Right hindlimb (tissue), 1 donor: ENCODE measurements around the gene GALNT14.
"Not testable (repeated sequence)": the region's sequence is repeated elsewhere in the genome, so short reads cannot be mapped to it uniquely, and the experiment has no call there.

Source experiments
- DNase-seq: peaks from one replicate; pipeline ENCODE4 v3.0.0-alpha.2; 2018

Gene GALNT14

GRCh38 chr2:31138037-31138962 is at the start of gene GALNT14:
Gene GALNT14 (minus strand): TSS chr2:31138440. CDS start chr2:31138086, 354 bp downstream.
- peak; percentile 61 for DNase-seq

- DNase-seq = no peak
These were observed 48.9 kb upstream of the GALNT14 start for GRCh38 chr2:31187166-31187565.

GRCh38 chr2:31183973-31184372 is 45.7 kb upstream of the GALNT14 start:
- not testable (repeated sequence) for DNase-seq

DNA sequence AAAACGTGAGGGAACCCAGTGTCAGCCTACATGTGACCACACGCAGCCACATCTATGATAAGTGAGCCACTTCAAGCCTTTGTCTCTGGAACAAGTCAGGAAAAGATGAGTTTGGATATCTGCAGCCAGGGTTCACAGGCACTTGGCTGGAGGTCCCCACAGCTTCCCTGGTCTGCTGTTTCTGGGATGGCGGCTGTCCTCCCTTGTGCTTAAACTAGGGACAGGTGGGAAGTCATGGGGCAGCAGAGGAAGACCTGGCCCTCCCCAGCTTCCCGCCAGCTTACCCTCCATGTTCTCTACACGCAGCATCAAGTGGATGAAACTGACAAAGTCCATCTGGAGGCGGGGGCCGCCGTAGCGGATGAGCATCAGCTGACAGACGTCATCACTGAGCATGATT is 38.5 kb upstream of the GALNT14 start:
- no peak for DNase-seq

DNA sequence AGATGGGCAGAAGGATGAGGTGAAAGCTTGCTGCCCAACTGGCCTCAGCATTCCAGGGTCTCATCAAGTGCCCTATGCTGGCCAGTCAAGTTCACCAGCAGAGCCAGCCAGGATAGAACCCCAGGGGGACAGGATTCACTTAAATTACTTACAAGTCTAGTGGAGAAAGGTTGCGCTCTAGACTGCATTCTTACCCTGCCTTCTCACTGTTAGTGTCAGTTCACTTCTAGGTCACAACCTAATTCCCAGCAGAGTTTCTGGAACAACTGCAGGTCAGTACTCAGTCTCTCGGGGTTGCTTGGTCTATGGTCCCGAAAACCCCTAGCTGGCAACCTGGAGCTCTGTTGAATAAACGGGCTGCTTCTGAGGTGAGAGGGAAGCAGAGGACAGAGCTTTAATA is 32.9 kb upstream of the GALNT14 start:
- DNase-seq = no peak

GRCh38 chr2:31170071-31170698 is 31.9 kb upstream of the GALNT14 start:
- peak; percentile 65 for DNase-seq

- DNase-seq = no peak
These were observed 30.1 kb upstream of the GALNT14 start for GRCh38 chr2:31168291-31168690.

DNA sequence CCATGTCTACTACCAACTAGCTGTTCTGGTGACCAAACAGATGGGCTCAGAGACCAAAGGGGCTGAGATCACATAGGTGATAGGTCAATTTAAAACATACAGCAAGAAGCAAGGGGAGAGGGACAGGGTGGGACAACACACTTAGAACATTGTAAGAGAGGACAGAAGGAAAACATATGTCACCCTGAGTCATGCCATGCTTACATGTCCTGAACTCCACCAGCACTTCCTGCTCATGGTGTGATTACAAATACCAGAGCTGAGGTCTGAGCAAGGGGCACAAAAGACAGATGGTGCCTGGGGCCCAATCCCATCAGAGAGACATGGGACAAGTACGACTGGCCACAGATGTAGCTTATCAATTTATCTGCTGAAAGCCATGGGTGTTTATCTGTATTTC is 28.7 kb upstream of the GALNT14 start:
- no peak for DNase-seq

DNA sequence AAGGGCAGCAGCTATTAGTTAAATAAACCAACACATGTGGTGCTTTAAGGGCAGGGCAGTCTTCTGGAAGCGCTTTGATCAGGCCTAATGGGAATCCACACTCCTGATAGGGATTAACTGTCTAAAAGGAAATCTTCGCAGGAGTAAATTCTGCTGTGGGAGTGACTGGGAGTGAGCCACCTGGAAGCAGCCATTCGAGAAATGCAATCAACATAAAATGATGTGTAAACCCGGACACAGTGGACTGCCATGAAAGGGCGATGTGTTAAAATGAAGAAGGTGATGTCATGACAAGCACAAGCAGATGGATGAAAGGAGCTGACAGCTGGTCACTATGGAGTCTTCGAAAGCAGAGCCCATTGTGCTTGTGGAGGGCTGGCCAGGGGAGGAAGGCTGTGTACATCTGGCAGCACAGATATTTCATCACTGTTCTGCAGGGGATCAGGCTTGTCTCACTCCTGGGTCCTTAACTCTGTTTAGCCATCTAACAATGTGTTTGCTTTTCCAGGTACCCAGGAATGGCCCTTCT is 24.8 kb upstream of the GALNT14 start:
- no peak for DNase-seq

- no peak for DNase-seq
These were observed 23.4 kb upstream of the GALNT14 start for GRCh38 chr2:31161637-31162036.

GRCh38 chr2:31151501-31151900 is 13.3 kb upstream of the GALNT14 start:
- DNase-seq = no peak

- no peak for DNase-seq
These were observed 12.0 kb upstream of the GALNT14 start for GRCh38 chr2:31150120-31150670.

GRCh38 chr2:31148514-31148913 is 10.3 kb upstream of the GALNT14 start:
- no peak for DNase-seq

DNA sequence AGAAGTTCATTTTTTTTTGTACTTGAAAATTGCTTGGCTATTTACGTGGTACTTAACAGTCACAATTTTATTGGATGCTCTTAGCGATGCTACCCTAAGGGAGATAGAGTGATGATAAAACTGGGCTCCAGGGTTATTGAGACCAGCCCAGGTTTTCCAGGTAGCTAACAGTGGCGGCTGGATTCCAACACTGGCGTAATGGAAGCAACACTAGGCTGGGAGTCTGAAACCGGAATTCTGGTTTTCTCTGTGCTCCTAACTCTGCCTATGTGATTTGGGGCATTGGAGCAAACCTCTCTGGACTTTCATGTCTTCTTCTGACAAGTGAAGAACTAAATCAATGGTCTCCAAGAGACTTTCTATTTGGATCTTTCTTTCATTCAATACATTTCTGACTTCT is 9.4 kb upstream of the GALNT14 start:
- DNase-seq = no peak

- DNase-seq = no peak
These were observed 3.9 kb upstream of the GALNT14 start for GRCh38 chr2:31142110-31142509.

DNA sequence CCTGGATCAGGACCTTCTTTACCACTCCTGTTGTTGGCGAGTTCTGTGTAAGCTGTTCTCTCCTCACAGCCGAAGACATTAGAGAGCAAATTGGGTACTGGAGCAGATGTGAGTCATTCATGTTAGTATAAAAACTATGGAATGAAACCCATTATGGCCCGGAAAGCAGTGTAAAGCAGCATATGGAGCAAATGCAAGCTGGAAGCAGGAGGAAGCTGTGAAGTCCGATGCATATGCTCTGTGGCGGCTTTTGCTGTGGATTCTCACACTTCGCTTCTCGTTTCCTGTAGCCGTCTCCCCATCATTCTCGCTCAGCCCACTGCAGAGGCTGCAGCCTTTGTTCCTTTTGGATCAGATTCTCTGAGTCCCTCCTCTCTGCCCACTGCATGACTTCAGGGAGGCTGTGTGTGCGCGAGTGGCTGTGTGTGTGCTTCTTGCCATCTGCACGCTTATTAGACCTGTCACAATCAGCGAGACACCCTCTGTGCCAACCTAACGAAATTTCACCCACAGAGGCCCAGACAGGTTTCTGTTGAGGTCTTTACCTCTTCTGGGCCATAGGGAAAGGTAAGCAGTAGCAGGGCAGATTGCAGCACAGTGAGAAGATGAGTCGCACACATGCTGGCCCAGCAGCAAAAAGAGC is 3.3 kb upstream of the GALNT14 start:
- DNase-seq = no peak

DNA sequence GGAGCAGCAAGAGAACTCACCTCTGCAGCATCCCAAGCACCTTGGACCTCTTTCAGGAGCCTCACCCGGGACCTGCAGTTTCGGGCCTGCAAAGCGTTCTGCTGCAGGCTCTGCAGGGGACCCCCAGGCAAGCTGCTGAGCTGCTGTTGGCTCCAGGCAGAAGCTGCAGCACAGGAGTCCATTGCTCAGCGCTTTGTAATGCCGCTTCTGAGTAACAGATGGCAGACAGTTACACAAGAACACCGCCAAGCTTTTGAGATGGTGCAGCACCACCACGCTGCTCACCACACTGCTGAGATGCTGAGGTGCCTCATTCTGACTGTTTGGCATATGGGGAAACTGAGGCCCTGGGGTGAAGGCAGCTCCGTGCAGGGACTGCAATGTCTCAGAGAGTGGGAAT is 1.9 kb upstream of the GALNT14 start:
- DNase-seq = no peak

DNA sequence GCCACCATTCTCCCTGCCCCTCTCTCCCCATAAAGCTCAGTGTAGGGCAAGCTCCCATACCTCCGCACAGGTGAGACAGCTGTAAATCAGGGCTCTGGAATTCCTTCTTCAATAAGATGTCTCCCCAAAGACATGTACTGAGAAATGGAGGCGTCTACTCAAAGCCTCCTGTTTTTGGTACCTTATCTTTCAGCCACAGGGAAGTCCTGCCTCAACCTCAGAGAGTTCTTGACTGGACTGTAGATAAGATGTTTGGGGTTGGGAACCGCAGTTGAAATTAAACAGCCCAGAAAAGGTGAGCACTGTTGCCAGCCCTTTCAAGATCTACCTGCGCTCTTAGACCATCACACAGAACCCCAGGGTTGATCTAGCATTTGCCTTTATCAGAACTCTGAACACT is 1.4 kb upstream of the GALNT14 start:
- no peak for DNase-seq

- DNase-seq = no peak
These were observed 816 bp downstream of the GALNT14 start for GRCh38 chr2:31137211-31138036.

DNA sequence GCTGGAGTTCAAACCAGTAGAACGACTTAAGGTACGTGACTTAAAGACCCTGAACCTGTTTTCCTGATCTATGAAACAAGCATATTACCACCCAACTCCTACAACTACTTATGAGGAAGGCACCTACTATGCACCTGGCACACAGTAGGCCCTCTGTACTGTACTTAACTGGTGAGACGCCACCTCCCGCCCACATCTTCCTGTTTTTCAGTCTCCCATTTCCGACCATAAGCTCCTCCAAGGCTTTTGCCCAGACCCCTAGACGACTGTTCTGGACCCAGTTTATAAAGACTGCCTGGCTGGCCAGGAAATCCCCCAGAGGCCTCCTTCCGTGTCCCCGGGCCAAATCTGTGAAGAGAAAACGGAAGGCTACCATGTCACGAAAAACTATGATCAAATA is 1.5 kb downstream of the GALNT14 start:
- DNase-seq = no peak

GRCh38 chr2:31136000-31136399 is 2.2 kb downstream of the GALNT14 start:
- DNase-seq = no peak

GRCh38 chr2:31134480-31134879 is 3.8 kb downstream of the GALNT14 start:
- DNase-seq = no peak
